Liver (tissue), 9 donors: ENCODE data around the gene CACNA1B. TPM values are rescaled to one million over a fixed set of nuclear protein-coding genes. Genes with fewer than 3 reads are reported as not detected.

Experiments used
- DNase-seq: peaks from one replicate; pipeline ENCODE4 v3.0.0-alpha.2; 2017; ENCODE audit warnings: low spot score
- H3K27ac ChIP-seq, 2 donors: one replicate each; pipeline ENCODE4 v1.7.0; 2013; ENCODE audit warnings: inconsistent platforms in 2 of 2, low read length in 2 of 2, control low read depth in 1 of 2, low read depth in 1 of 2, mild to moderate bottlenecking in 1 of 2
- H3K27me3 ChIP-seq, 4 donors: one replicate each; pipeline versions ENCODE4 v1.6.1 to v1.7.0; 2013; ENCODE audit warnings: low read length in 3 of 4, inconsistent platforms in 1 of 4, mild to moderate bottlenecking in 1 of 4, moderate library complexity in 1 of 4; ENCODE audit not compliant: control insufficient read depth in 4 of 4, insufficient read depth in 4 of 4
- H3K36me3 ChIP-seq, 4 donors: one replicate each; pipeline versions ENCODE4 v1.6.1 to v1.7.0; 2013; ENCODE audit warnings: low read length in 3 of 4, mild to moderate bottlenecking in 3 of 4, low read depth in 1 of 4, moderate library complexity in 1 of 4; ENCODE audit not compliant: control insufficient read depth in 4 of 4, insufficient read depth in 3 of 4
- H3K4me1 ChIP-seq, 4 donors: one replicate each; pipeline versions ENCODE4 v1.6.1 to v1.7.0; 2013; ENCODE audit warnings: low read length in 3 of 4, mild to moderate bottlenecking in 3 of 4, moderate library complexity in 1 of 4; ENCODE audit not compliant: control insufficient read depth in 4 of 4, insufficient read depth in 4 of 4
- H3K4me3 ChIP-seq, 3 donors: one replicate each; pipeline versions ENCODE4 v1.6.1 to v1.7.0; 2013; ENCODE audit warnings: low read length in 3 of 3, control low read depth in 1 of 3, low read depth in 1 of 3, mild to moderate bottlenecking in 1 of 3
- H3K9ac ChIP-seq, 2 donors: one replicate each; pipeline ENCODE4 v1.7.0; 2013; ENCODE audit warnings: low read length in 2 of 2, mild to moderate bottlenecking in 2 of 2, moderate library complexity in 2 of 2, control low read depth in 1 of 2, low read depth in 1 of 2
- H3K9me3 ChIP-seq, 4 donors: one replicate each; pipeline versions ENCODE4 v1.6.1 to v1.7.0; 2013; ENCODE audit warnings: low read length in 3 of 4; ENCODE audit not compliant: control insufficient read depth in 4 of 4
- ATF3 ChIP-seq: IDR thresholded peaks from 2 replicates; pipeline ENCODE4 v1.6.1; 2016; ENCODE audit warnings: antibody characterized with exemption
- FOXA1 ChIP-seq: IDR thresholded peaks from 2 replicates; pipeline ENCODE4 v1.6.1; 2016; ENCODE audit warnings: antibody characterized with exemption
- GABPA ChIP-seq, 2 donors: IDR thresholded peaks in 1 of 2; conservative IDR thresholded peaks in 1 of 2; 2 replicates each; pipeline ENCODE4 v1.6.1; 2016; ENCODE audit warnings: antibody characterized with exemption in 2 of 2, mild to moderate bottlenecking in 1 of 2, moderate library complexity in 1 of 2
- HNF4A ChIP-seq, 2 donors: conservative IDR thresholded peaks; 2 replicates each; pipeline ENCODE4 v1.6.1; 2016; ENCODE audit warnings: antibody characterized with exemption in 2 of 2, mild to moderate bottlenecking in 2 of 2
- HNF4G ChIP-seq: IDR thresholded peaks from 2 replicates; pipeline ENCODE4 v1.6.1; 2016; ENCODE audit warnings: antibody characterized with exemption
- JUND ChIP-seq, 2 donors: IDR thresholded peaks; 2 replicates each; pipeline ENCODE4 v1.6.1; 2016; ENCODE audit warnings: antibody characterized with exemption in 2 of 2
- MAX ChIP-seq: IDR thresholded peaks from 2 replicates; pipeline ENCODE4 v1.6.1; 2016; ENCODE audit warnings: antibody characterized with exemption
- NR2F2 ChIP-seq: IDR thresholded peaks from 2 replicates; pipeline ENCODE4 v1.6.1; 2016; ENCODE audit warnings: antibody characterized with exemption
- RAD21 ChIP-seq, 2 donors: IDR thresholded peaks; 2 replicates each; pipeline ENCODE4 v1.6.1; 2016; ENCODE audit warnings: antibody characterized with exemption in 2 of 2, mild to moderate bottlenecking in 2 of 2
- REST ChIP-seq: IDR thresholded peaks from 2 replicates; pipeline ENCODE4 v1.6.1; 2016; ENCODE audit warnings: antibody characterized with exemption, mild to moderate bottlenecking
- RXRA ChIP-seq, 2 donors: IDR thresholded peaks; 2 replicates each; pipeline ENCODE4 v1.6.1; 2017 to 2018; ENCODE audit warnings: antibody characterized with exemption in 2 of 2, mild to moderate bottlenecking in 1 of 2
- TAF1 ChIP-seq: conservative IDR thresholded peaks from 2 replicates; pipeline ENCODE4 v1.6.1; 2016; ENCODE audit warnings: antibody characterized with exemption, mild to moderate bottlenecking
- YY1 ChIP-seq: IDR thresholded peaks from 2 replicates; pipeline ENCODE4 v1.6.1; 2016; ENCODE audit warnings: antibody characterized with exemption, mild to moderate bottlenecking
- ZBTB33 ChIP-seq: IDR thresholded peaks from 2 replicates; pipeline ENCODE4 v1.6.1; 2016; ENCODE audit warnings: antibody characterized with exemption
- WGBS: extraction: QIAGEN DNeasy Blood & Tissue Kit; methylation state at CpG from one replicate; pipeline ENCODE4 v1.1.7; 2013; 5-methylcytosine and 5-hydroxymethylcytosine counted together
- polyA plus RNA-seq, 2 donors: library from polyadenylated mRNA; stranded (reverse) in 1 of 2; unstranded in 1 of 2; fragments of 200-250 nt in 1 of 2; fragments of >200 nt in 1 of 2; fragmentation: Nextera tagmentation in 1 of 2; extraction: Ambion mirVana in 1 of 2; gene quantifications; one replicate each; pipeline versions ENCODE4 v1.2.1 to v1.2.3, GENCODE V29; 2013 to 2015
- total RNA-seq, 2 donors: library from RNA; depleted of rRNA; stranded (reverse); fragments of >200 nt; gene quantifications; one replicate each; pipeline ENCODE4 v1.2.3, GENCODE V29; 2014
- donor health status: healthy.
- donor health status: healthy.
- donor health status: healthy.
- donor health status: healthy.
- donor health status: healthy.

The CACNA1B gene
- total and polyA plus RNA-seq, 4 donors, result under 0.01 to 0.05 TPM; not detected in 2

- 80% methylated on average over 13 of the region's 13 CpGs for WGBS
These were observed 220.0 kb downstream of the CACNA1B start for GRCh38 chr9:138097501-138097991.

GRCh38 chr9:138098116-138098907 is 220.7 kb downstream of the CACNA1B start:
- Histone ChIP-seq H3K27me3 (no peaks in the 10 kb centered on the region), H3K9me3 (no peaks in the 10 kb centered on the region), H3K4me1 (no peaks in the 10 kb centered on the region), H3K36me3 (no peaks in the 10 kb centered on the region), H3K4me3 (no peak overlapping the region), H3K9ac (no peak overlapping the region), H3K27ac (no peak overlapping the region)
- peak; percentile 16 for DNase-seq
- no peak for TF ChIP-seq TAF1
- no peak for TF ChIP-seq HNF4G
- no peak for TF ChIP-seq MAX
- no peak for TF ChIP-seq ATF3
- no peak for TF ChIP-seq ZBTB33
- no peak for TF ChIP-seq REST
- TF ChIP-seq FOXA1, result no peak
- no peak for TF ChIP-seq GABPA (IDR thresholded peaks at IDR 0.05 in 1 of 2, conservative IDR thresholded peaks at IDR 0.05 in 1 of 2)
- TF ChIP-seq JUND (IDR thresholded peaks at IDR 0.05), result no peak
- TF ChIP-seq NR2F2, result no peak
- 86% methylated on average over 18 of the region's 18 CpGs for WGBS

More at GRCh38 chr9:138097501-138097991, 220.0 kb downstream of the CACNA1B start:
- no peak for TF ChIP-seq YY1
- TF ChIP-seq RXRA (IDR thresholded peaks at IDR 0.05), result no peak
- TF ChIP-seq HNF4A (conservative IDR thresholded peaks at IDR 0.05), result no peak
- no peak for TF ChIP-seq RAD21 (IDR thresholded peaks at IDR 0.05)
- no peak for TF ChIP-seq HNF4G
- TF ChIP-seq TAF1, result no peak
- TF ChIP-seq ZBTB33, result no peak
- no peak for TF ChIP-seq JUND (IDR thresholded peaks at IDR 0.05)
- TF ChIP-seq GABPA (IDR thresholded peaks at IDR 0.05 in 1 of 2, conservative IDR thresholded peaks at IDR 0.05 in 1 of 2), result no peak
- peak; percentile 25 for DNase-seq
- Histone ChIP-seq H3K4me3 (no peak overlapping the region), H3K27ac (no peak overlapping the region), H3K4me1 (no peaks in the 10 kb centered on the region), H3K9me3 (no peaks in the 10 kb centered on the region), H3K36me3 (no peaks in the 10 kb centered on the region), H3K27me3 (no peaks in the 10 kb centered on the region), H3K9ac (no peak overlapping the region)
